ENCODE results near the gene DSCAM. TPM values are rescaled to one million over a fixed set of nuclear protein-coding genes. Genes with fewer than 3 reads are reported as not detected.

DSCAM gene
- total RNA-seq, 4 donors from 2014 or later: 0.19 TPM; not detected in 3

DNA sequence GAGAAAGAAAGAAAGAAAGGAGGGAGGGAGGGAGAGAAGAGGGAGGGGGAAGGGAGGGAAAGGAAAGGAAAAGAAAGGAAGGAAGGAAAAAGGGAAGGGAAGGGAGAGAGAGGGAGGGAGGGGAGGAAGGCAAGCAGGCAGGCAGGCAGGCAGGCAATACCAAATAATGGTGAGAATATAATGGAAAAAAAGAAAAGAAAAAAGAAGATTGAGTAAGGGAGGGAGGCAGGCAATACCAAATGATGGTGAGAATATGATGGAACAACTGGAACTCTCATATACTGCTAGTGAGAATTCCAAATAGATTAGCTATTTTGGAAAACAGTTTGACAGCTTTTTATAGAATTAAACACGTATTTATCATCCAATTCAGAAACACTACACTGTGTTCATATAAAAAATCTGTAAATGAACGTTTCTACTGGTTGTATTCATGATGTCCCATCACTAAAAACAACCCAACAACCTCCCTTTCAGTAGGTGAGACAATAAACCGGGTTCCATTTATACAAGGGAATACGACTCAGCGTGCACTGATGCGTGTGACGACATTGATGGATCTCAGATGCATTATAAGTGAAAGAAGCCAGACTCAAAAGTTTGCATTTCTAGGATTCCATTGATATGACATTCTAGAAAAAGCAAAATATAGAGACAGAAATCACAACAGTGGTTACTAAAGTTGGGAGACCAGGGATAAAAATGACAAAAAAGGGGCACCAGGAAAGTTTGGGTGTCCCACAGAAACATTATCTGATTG, 226.4 kb downstream of the DSCAM start:
- H3K36me3 ChIP-seq: no peaks in the 10 kb centered on the region
- DNase-seq: no peak
- no peak overlapping the region for H3K4me3 ChIP-seq
- no peaks in the 10 kb centered on the region for H3K27me3 ChIP-seq
- H3K27ac ChIP-seq: no peak overlapping the region
- TF ChIP-seq POLR2A (IDR thresholded peaks at IDR 0.05): no peak
- TF ChIP-seq, protein P1, sequence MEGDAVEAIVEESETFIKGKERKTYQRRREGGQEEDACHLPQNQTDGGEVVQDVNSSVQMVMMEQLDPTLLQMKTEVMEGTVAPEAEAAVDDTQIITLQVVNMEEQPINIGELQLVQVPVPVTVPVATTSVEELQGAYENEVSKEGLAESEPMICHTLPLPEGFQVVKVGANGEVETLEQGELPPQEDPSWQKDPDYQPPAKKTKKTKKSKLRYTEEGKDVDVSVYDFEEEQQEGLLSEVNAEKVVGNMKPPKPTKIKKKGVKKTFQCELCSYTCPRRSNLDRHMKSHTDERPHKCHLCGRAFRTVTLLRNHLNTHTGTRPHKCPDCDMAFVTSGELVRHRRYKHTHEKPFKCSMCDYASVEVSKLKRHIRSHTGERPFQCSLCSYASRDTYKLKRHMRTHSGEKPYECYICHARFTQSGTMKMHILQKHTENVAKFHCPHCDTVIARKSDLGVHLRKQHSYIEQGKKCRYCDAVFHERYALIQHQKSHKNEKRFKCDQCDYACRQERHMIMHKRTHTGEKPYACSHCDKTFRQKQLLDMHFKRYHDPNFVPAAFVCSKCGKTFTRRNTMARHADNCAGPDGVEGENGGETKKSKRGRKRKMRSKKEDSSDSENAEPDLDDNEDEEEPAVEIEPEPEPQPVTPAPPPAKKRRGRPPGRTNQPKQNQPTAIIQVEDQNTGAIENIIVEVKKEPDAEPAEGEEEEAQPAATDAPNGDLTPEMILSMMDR (IDR thresholded peaks at IDR 0.05): no peak
- H3K4me1 ChIP-seq: no peaks in the 10 kb centered on the region
- H3K9me3 ChIP-seq: no peaks in the 10 kb centered on the region

DNA sequence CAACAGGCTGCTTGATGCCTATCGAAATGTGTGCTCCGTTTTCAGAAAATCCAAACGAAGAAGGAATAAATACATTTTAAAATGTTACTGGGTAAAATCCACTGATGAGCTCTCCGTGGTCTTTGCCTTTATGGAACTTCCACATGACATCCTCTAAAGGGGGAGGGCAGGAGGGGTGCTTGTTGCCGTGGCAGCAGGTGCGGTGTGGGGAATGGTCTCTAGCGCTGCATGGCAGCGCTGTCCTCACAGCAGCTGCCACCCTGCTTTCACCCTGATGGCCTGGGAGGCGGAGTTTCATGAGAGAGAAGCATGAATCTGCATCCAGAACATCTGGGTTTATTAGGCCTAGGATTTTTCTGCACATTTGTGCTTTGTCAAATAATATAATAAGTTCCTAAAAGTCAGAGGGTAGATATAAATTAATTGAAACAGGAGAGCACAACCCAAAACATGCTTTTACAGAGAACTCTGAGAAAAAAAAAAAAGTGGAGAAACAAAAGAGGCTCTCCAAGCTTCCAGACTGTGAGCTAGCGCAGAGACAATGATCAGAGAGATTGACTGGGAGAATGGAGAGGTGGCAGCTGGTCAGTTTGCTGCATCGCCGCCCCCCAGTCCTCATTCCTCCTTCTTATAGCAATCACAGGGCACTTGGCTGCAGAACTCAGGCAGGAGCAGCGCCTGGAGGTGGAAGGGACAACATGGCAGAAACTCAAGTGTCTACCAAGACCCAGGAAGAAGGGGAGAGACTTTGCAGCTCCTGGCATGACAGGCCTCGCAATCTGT, 228.6 kb downstream of the DSCAM start:
- DNase-seq: no peak
- no peak for TF ChIP-seq POLR2A (IDR thresholded peaks at IDR 0.05)
- TF ChIP-seq, protein P1 (IDR thresholded peaks at IDR 0.05): no peak

DNA sequence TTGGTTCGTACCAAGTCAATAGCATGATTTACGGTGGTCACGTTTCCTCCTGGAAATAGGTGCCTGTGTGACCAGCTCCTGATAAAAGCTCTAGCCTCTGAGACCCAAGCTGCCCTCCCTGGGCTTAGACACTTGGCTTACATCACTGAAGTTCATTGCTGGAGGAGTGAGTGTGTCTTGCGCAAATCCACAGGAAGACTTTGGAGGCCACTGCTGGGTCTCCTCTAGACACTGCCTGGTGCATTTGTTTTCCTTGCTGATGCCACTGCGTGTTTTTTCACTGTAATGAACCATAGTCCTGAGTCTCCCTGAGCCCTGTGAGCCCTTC, 230.6 kb downstream of the DSCAM start:
- no peak for DNase-seq
- H3K4me3 ChIP-seq: no peak overlapping the region
- no peaks in the 10 kb centered on the region for H3K4me1 ChIP-seq
- no peaks in the 10 kb centered on the region for H3K27me3 ChIP-seq
- no peaks in the 10 kb centered on the region for H3K36me3 ChIP-seq
- no peak for TF ChIP-seq POLR2A (IDR thresholded peaks at IDR 0.05)
- TF ChIP-seq, protein P1 (IDR thresholded peaks at IDR 0.05): no peak
- no peaks in the 10 kb centered on the region for H3K9me3 ChIP-seq
- no peak overlapping the region for H3K27ac ChIP-seq

More for the DNA sequence above, 228.6 kb downstream of the DSCAM start:
- H3K36me3 ChIP-seq: no peaks in the 10 kb centered on the region
- no peaks in the 10 kb centered on the region for H3K4me1 ChIP-seq
- no peak overlapping the region for H3K27ac ChIP-seq
- no peak overlapping the region for H3K4me3 ChIP-seq
- H3K9me3 ChIP-seq: no peaks in the 10 kb centered on the region
- H3K27me3 ChIP-seq: no peaks in the 10 kb centered on the region

DNA sequence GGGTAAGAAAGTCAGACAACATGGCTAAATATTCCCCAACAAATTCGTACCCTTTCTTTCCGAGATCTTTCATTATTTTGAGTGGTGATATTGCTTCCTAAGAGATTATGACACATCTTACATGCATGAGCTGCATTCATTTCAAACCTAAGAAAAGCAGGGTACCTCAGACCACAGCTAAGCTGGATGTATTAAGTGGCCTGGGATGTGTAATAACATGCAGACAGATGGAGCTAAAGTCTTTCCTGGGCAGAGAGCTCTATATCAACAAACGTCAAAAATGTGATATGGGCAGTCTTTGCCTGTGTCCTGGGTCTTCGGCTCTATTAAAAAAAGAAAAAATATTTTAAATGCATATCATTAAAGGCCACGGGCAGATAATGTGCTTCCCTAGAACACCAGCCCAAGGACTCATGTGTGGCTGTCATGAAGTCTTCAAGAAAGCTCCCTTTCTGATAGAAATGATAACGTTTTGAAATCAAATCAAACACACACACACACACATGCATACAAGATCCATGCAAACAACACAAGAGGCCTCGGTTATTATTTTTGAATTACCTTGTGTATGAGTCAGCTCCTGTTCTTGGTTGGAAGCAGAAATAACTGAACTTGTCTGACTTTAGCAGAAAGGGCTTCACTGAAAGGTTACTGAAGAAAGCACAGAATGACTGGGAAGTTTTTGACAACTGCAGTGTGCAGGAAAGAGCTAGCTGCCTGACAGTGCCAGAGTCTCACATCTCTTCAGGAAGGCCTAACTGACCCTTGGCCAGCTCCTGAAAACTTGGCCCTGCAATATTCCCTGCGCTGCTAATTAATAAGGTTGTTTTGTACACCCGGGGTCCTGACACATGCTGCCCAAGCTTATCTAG, 231.2 kb downstream of the DSCAM start:
- Histone ChIP-seq H3K4me3 (no peak overlapping the region), H3K27ac (no peak overlapping the region), H3K4me1 (no peaks in the 10 kb centered on the region), H3K36me3 (no peaks in the 10 kb centered on the region), H3K27me3 (no peaks in the 10 kb centered on the region), H3K9me3 (no peaks in the 10 kb centered on the region)
- DNase-seq: no peak
- no peak for TF ChIP-seq POLR2A (IDR thresholded peaks at IDR 0.05)
- TF ChIP-seq, protein P1 (IDR thresholded peaks at IDR 0.05): no peak

DNA sequence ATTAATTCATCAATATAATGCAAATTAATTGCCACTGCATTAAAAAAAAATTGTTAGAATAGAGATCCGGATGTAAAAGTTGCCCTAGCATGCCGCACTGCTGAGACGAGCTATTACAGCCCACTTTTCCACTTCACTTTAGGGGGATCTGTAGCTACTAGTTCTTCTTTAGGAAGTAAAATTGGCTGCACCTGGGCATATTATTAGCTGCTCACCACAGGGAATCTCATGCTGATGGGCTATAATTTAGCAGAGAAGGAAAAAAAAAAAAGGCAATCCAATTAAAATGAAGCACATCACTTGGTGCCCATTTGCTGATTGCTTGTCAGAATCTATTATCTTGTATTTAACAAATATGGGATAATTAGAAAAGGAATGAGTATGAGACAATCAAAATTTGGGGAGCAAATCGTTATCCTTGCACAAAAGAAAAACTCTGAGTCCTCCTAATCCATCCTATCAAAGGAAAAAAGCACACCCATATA, 233.4 kb downstream of the DSCAM start:
- TF ChIP-seq, protein P1 (IDR thresholded peaks at IDR 0.05): no peak
- no peak for TF ChIP-seq POLR2A (IDR thresholded peaks at IDR 0.05)

More for the DNA sequence above, 233.4 kb downstream of the DSCAM start:
- Histone ChIP-seq H3K4me3 (no peak overlapping the region), H3K36me3 (no peaks in the 10 kb centered on the region), H3K27ac (no peak overlapping the region), H3K9me3 (no peaks in the 10 kb centered on the region), H3K4me1 (no peaks in the 10 kb centered on the region), H3K27me3 (no peaks in the 10 kb centered on the region)
- DNase-seq: no peak

All from Peyer's patch (tissue), 4 donors.